HEK293 (cell line): ENCODE data around the gene ACTRT2.

Experiments used
- MZF1 ChIP-seq: fragments of 450-650 bp; formaldehyde crosslinking; IDR thresholded peaks from 2 replicates; pipeline ENCODE4 v1.5.1; 2017; ENCODE audit warnings: missing biosample characterization, missing genetic modification characterization, borderline replicate concordance
- SP2 ChIP-seq: fragments of 450-650 bp; formaldehyde crosslinking; IDR thresholded peaks from 2 replicates; pipeline ENCODE4 v1.5.1; 2016; ENCODE audit warnings: missing biosample characterization, missing genetic modification characterization
- ZBTB7A ChIP-seq: fragments of 450-650 bp; formaldehyde crosslinking; IDR thresholded peaks from 2 replicates; pipeline ENCODE4 v1.5.1; 2016; ENCODE audit warnings: low read depth, missing biosample characterization, missing genetic modification characterization
- ZNF10 ChIP-seq: fragments of 450-650 bp; formaldehyde crosslinking; IDR thresholded peaks from 2 replicates; pipeline ENCODE4 v1.5.1; 2017; ENCODE audit warnings: missing biosample characterization, missing genetic modification characterization
- ZNF138 ChIP-seq: fragments of 450-650 bp; formaldehyde crosslinking; IDR thresholded peaks from 2 replicates; pipeline ENCODE4 v1.5.1; 2016; ENCODE audit warnings: missing biosample characterization, missing genetic modification characterization, borderline replicate concordance
- ZNF146 ChIP-seq: fragments of 450-650 bp; formaldehyde crosslinking; IDR thresholded peaks from 2 replicates; pipeline ENCODE4 v1.5.1; 2016; ENCODE audit warnings: missing biosample characterization, missing genetic modification characterization
- ZNF211 ChIP-seq: fragments of 450-650 bp; formaldehyde crosslinking; IDR thresholded peaks from 2 replicates; pipeline ENCODE4 v1.5.1; 2016; ENCODE audit warnings: low read depth, missing biosample characterization, missing genetic modification characterization
- ZNF292 ChIP-seq: fragments of 450-650 bp; formaldehyde crosslinking; IDR thresholded peaks from 2 replicates; pipeline ENCODE4 v1.5.1; 2016; ENCODE audit warnings: low read depth, missing biosample characterization, missing genetic modification characterization, borderline replicate concordance
- ZNF354C ChIP-seq: fragments of 450-650 bp; formaldehyde crosslinking; IDR thresholded peaks from 2 replicates; pipeline ENCODE4 v1.5.1; 2016; ENCODE audit warnings: missing biosample characterization, missing genetic modification characterization, low read depth, borderline replicate concordance
- ZNF561 ChIP-seq: fragments of 450-650 bp; IDR thresholded peaks from 2 replicates; pipeline ENCODE4 v1.5.1; 2018; ENCODE audit warnings: missing biosample characterization, missing genetic modification characterization, borderline replicate concordance
- TF ChIP-seq, protein P1 (sequence below): fragments of 450-650 bp; formaldehyde crosslinking; IDR thresholded peaks from 2 replicates; pipeline ENCODE4 v1.5.1; 2017; ENCODE audit warnings: missing biosample characterization, missing genetic modification characterization
- TF ChIP-seq, protein P2 (sequence below): fragments of 450-650 bp; formaldehyde crosslinking; IDR thresholded peaks from 2 replicates; pipeline ENCODE4 v1.5.1; 2016; ENCODE audit warnings: missing biosample characterization, missing genetic modification characterization
- TF ChIP-seq, protein P3 (sequence below): fragments of 450-650 bp; formaldehyde crosslinking; IDR thresholded peaks from 2 replicates; pipeline ENCODE4 v1.5.1; 2016; ENCODE audit warnings: missing biosample characterization, missing genetic modification characterization
- TF ChIP-seq, protein P4 (sequence below): fragments of 450-650 bp; IDR thresholded peaks from 2 replicates; pipeline ENCODE4 v1.5.1; 2018; ENCODE audit warnings: missing biosample characterization, mild to moderate bottlenecking, missing genetic modification characterization

DNA sequence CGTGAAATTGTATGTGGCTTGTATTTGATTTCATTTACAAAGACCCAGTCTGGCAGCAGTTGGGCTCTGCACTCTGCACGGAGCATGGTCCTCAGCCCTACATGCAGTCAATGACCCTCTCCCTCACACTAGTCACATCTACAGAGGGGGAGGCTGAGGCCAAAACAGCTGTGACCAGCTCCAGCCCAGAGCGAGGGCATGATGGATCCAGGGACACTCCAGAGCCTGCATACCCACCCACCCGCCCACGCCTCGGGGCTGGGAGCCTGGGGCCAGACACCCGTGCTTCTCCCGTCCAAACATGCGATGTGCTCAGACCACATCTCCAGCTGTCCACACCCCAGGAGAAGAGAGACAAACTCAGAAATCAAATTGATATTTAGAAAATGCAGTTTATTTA is 33.8 kb downstream of the ACTRT2 start:
- TF ChIP-seq MZF1 (tag by site-specific recombination) (no peak), ZNF292 (no peak), SP2 (tag by site-specific recombination) (no peak), ZBTB7A (tag by site-specific recombination) (no peak), ZNF146 (tag by site-specific recombination) (no peak), ZNF354C (tag by site-specific recombination) (no peak), ZNF211 (no peak), ZNF561 (no peak), ZNF138 (tag by site-specific recombination) (no peak), ZNF10 (tag by site-specific recombination) (no peak)
- TF ChIP-seq, protein P1, sequence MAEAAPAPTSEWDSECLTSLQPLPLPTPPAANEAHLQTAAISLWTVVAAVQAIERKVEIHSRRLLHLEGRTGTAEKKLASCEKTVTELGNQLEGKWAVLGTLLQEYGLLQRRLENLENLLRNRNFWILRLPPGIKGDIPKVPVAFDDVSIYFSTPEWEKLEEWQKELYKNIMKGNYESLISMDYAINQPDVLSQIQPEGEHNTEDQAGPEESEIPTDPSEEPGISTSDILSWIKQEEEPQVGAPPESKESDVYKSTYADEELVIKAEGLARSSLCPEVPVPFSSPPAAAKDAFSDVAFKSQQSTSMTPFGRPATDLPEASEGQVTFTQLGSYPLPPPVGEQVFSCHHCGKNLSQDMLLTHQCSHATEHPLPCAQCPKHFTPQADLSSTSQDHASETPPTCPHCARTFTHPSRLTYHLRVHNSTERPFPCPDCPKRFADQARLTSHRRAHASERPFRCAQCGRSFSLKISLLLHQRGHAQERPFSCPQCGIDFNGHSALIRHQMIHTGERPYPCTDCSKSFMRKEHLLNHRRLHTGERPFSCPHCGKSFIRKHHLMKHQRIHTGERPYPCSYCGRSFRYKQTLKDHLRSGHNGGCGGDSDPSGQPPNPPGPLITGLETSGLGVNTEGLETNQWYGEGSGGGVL (tag by site-specific recombination), result no peak
- TF ChIP-seq, protein P2, sequence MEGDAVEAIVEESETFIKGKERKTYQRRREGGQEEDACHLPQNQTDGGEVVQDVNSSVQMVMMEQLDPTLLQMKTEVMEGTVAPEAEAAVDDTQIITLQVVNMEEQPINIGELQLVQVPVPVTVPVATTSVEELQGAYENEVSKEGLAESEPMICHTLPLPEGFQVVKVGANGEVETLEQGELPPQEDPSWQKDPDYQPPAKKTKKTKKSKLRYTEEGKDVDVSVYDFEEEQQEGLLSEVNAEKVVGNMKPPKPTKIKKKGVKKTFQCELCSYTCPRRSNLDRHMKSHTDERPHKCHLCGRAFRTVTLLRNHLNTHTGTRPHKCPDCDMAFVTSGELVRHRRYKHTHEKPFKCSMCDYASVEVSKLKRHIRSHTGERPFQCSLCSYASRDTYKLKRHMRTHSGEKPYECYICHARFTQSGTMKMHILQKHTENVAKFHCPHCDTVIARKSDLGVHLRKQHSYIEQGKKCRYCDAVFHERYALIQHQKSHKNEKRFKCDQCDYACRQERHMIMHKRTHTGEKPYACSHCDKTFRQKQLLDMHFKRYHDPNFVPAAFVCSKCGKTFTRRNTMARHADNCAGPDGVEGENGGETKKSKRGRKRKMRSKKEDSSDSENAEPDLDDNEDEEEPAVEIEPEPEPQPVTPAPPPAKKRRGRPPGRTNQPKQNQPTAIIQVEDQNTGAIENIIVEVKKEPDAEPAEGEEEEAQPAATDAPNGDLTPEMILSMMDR (tag by site-specific recombination), result no peak
- TF ChIP-seq, protein P3, sequence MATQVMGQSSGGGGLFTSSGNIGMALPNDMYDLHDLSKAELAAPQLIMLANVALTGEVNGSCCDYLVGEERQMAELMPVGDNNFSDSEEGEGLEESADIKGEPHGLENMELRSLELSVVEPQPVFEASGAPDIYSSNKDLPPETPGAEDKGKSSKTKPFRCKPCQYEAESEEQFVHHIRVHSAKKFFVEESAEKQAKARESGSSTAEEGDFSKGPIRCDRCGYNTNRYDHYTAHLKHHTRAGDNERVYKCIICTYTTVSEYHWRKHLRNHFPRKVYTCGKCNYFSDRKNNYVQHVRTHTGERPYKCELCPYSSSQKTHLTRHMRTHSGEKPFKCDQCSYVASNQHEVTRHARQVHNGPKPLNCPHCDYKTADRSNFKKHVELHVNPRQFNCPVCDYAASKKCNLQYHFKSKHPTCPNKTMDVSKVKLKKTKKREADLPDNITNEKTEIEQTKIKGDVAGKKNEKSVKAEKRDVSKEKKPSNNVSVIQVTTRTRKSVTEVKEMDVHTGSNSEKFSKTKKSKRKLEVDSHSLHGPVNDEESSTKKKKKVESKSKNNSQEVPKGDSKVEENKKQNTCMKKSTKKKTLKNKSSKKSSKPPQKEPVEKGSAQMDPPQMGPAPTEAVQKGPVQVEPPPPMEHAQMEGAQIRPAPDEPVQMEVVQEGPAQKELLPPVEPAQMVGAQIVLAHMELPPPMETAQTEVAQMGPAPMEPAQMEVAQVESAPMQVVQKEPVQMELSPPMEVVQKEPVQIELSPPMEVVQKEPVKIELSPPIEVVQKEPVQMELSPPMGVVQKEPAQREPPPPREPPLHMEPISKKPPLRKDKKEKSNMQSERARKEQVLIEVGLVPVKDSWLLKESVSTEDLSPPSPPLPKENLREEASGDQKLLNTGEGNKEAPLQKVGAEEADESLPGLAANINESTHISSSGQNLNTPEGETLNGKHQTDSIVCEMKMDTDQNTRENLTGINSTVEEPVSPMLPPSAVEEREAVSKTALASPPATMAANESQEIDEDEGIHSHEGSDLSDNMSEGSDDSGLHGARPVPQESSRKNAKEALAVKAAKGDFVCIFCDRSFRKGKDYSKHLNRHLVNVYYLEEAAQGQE (tag by site-specific recombination), result no peak
- TF ChIP-seq, protein P4, sequence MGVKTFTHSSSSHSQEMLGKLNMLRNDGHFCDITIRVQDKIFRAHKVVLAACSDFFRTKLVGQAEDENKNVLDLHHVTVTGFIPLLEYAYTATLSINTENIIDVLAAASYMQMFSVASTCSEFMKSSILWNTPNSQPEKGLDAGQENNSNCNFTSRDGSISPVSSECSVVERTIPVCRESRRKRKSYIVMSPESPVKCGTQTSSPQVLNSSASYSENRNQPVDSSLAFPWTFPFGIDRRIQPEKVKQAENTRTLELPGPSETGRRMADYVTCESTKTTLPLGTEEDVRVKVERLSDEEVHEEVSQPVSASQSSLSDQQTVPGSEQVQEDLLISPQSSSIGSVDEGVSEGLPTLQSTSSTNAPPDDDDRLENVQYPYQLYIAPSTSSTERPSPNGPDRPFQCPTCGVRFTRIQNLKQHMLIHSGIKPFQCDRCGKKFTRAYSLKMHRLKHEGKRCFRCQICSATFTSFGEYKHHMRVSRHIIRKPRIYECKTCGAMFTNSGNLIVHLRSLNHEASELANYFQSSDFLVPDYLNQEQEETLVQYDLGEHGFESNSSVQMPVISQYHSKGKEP (tag by site-specific recombination), result no peak
